ENCODE measurements around the gene SLC24A3.

Gene SLC24A3

DNA sequence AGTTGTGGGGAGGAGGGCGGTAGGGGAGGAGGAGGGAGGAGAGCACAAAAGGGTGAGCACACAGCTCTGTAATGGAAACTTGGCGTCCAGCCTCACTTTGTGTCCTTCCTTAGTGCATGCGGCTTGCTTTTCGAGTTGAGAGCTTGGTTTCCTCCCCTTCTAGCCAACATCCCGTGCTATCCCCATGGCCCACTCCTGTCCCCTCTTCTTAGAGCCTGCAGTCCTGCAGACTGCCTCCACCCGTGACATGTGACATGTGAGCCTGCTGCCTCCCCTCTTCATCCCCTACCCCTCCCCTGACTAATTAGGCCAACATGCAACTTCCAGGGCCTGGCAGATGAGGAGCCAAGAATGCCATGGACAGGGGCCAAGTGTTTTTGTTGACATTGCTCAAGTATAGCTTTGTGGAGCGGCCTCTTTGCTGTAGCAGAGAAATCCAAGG, 63.2 kb downstream of the SLC24A3 start:
- Histone ChIP-seq H3K14ac (ENCODE audit: low read length) (no peak overlapping the region), H3K4me3 (ENCODE audit: low read depth, low read length) (no peak overlapping the region), H3K79me2 (ENCODE audit: control insufficient read depth, insufficient read depth, low read length, poor library complexity) (no peaks in the 10 kb centered on the region), H4K8ac (ENCODE audit: low read depth, low read length) (no peak overlapping the region), H2BK12ac (ENCODE audit: low read length) (no peak overlapping the region), H4K91ac (ENCODE audit: low read depth, low read length) (no peak overlapping the region), H3K4me1 (ENCODE audit: control insufficient read depth in 1 of 2, insufficient read depth in 2 of 2, low read length in 2 of 2) (peaks cover 7 to 9% of the 10 kb centered on the region in 2 experiments), H3K4ac (ENCODE audit: low read depth, low read length) (no peak overlapping the region), H2AK5ac (ENCODE audit: low read length) (no peak overlapping the region), H2AFZ (ENCODE audit: insufficient read depth, low read length, poor library complexity) (no peak overlapping the region), H3K27ac (ENCODE audit: low read depth, low read length) (no peak overlapping the region), H2BK5ac (ENCODE audit: low read depth, low read length, poor library complexity) (no peak overlapping the region), H3K9me3 (ENCODE audit: insufficient read depth, low read depth, low read length) (no peaks in the 10 kb centered on the region), H3K4me2 (ENCODE audit: low read length) (no peak overlapping the region), H3K23ac (ENCODE audit: low read length) (no peak overlapping the region), H3K79me1 (ENCODE audit: low read length) (no peaks in the 10 kb centered on the region), H3K36me3 (ENCODE audit: control insufficient read depth in 1 of 2, insufficient read depth in 2 of 2, low read length in 2 of 2) (no peaks in the 10 kb centered on the region), H3K27me3 (ENCODE audit: insufficient read depth, low read length) (no peaks in the 10 kb centered on the region), H3K9ac (ENCODE audit: low read length) (no peak overlapping the region), H2BK120ac (ENCODE audit: insufficient read depth, low read length, poor library complexity) (no peak overlapping the region), H3K18ac (ENCODE audit: low read length) (no peak overlapping the region), H4K12ac (ENCODE audit: low read depth, low read length) (no peak overlapping the region)
- DNase-seq = no peak
- no CpG with 5 or more reads among the region's 7 CpGs for WGBS (ENCODE audit: extremely low coverage, insufficient coverage, insufficient read length)

DNA sequence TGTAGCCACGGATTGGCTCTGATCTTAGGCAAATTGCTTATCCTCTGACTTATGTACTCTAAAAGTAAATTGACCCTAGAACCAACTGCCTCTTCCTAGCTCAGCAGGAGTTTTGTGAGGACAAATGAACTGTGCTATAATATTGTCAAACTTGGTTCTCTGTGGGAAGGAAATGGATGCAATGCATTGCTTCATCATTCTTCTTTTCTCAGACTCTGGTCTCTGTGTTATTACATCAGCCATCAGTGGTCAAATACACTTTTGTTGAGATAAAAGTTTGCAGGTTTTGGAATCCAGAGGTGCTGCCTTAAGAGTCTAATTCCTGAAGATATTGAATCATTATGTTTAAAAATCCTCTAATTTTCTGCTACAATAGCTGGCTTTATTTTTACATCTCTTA, 64.9 kb downstream of the SLC24A3 start:
- no peak overlapping the region for H2BK12ac ChIP-seq (ENCODE audit: low read length)
- no peaks in the 10 kb centered on the region for H3K79me1 ChIP-seq (ENCODE audit: low read length)
- H3K9ac ChIP-seq (ENCODE audit: low read length) = no peak overlapping the region
- WGBS (ENCODE audit: extremely low coverage, insufficient coverage, insufficient read length) = no CpG with 5 or more reads among the region's 1 CpG
- H3K23ac ChIP-seq (ENCODE audit: low read length) = no peak overlapping the region
- no peaks in the 10 kb centered on the region for H3K27me3 ChIP-seq (ENCODE audit: insufficient read depth, low read length)
- no peak overlapping the region for H3K18ac ChIP-seq (ENCODE audit: low read length)
- no peak overlapping the region for H2AFZ ChIP-seq (ENCODE audit: insufficient read depth, low read length, poor library complexity)
- H3K9me3 ChIP-seq (ENCODE audit: insufficient read depth, low read depth, low read length) = no peaks in the 10 kb centered on the region
- H3K79me2 ChIP-seq (ENCODE audit: control insufficient read depth, insufficient read depth, low read length, poor library complexity) = no peaks in the 10 kb centered on the region
- H4K91ac ChIP-seq (ENCODE audit: low read depth, low read length) = no peak overlapping the region
- no peak overlapping the region for H4K12ac ChIP-seq (ENCODE audit: low read depth, low read length)
- H3K27ac ChIP-seq (ENCODE audit: low read depth, low read length) = no peak overlapping the region
- no peak overlapping the region for H3K4me3 ChIP-seq (ENCODE audit: low read depth, low read length)
- H3K14ac ChIP-seq (ENCODE audit: low read length) = no peak overlapping the region
- no peak for DNase-seq
- no peak overlapping the region for H3K4ac ChIP-seq (ENCODE audit: low read depth, low read length)
- H4K8ac ChIP-seq (ENCODE audit: low read depth, low read length) = no peak overlapping the region
- H2AK5ac ChIP-seq (ENCODE audit: low read length) = no peak overlapping the region
- H3K4me2 ChIP-seq (ENCODE audit: low read length) = no peak overlapping the region
- H2BK5ac ChIP-seq (ENCODE audit: low read depth, low read length, poor library complexity) = no peak overlapping the region
- no peaks in the 10 kb centered on the region for H3K36me3 ChIP-seq (ENCODE audit: control insufficient read depth in 1 of 2, insufficient read depth in 2 of 2, low read length in 2 of 2)
- no peak overlapping the region for H2BK120ac ChIP-seq (ENCODE audit: insufficient read depth, low read length, poor library complexity)
- H3K4me1 ChIP-seq (ENCODE audit: control insufficient read depth in 1 of 2, insufficient read depth in 2 of 2, low read length in 2 of 2) = peaks cover 7 to 9% of the 10 kb centered on the region in 2 experiments

DNA sequence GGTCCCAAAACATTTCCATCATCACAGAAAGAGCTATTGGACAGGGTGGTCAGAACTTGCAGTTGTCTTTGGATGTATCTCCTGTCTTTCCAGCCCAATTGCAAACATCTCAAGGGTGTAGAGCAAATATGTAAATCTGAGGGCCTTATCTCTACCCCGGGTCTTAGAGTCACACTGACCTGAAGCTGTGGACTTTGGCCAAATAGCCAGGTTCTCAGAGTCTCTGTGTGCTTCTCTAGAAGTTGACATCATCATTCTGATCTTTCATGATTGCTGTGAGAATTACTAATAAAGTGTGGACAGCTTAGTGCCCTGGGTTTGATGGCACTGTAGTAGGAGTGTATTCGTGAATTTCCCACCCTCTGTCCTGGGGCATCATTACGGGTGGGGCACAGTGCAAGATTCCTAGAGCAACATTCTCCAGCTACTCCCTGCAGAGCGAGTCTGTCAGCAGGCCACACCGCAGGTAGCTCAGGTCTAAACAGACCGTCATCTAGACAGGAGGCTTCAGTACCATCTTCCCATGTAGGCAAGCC, 71.1 kb downstream of the SLC24A3 start:
- Histone ChIP-seq H3K23ac (ENCODE audit: low read length) (no peak overlapping the region), H3K79me1 (ENCODE audit: low read length) (no peaks in the 10 kb centered on the region), H2BK12ac (ENCODE audit: low read length) (no peak overlapping the region), H2BK5ac (ENCODE audit: low read depth, low read length, poor library complexity) (no peak overlapping the region), H3K18ac (ENCODE audit: low read length) (no peak overlapping the region), H3K36me3 (ENCODE audit: control insufficient read depth in 1 of 2, insufficient read depth in 2 of 2, low read length in 2 of 2) (no peaks in the 10 kb centered on the region), H3K27me3 (ENCODE audit: insufficient read depth, low read length) (no peaks in the 10 kb centered on the region), H3K9ac (ENCODE audit: low read length) (no peak overlapping the region), H4K8ac (ENCODE audit: low read depth, low read length) (no peak overlapping the region), H2BK120ac (ENCODE audit: insufficient read depth, low read length, poor library complexity) (no peak overlapping the region), H4K91ac (ENCODE audit: low read depth, low read length) (no peak overlapping the region), H2AFZ (ENCODE audit: insufficient read depth, low read length, poor library complexity) (no peak overlapping the region), H3K4me2 (ENCODE audit: low read length) (no peak overlapping the region), H4K12ac (ENCODE audit: low read depth, low read length) (no peak overlapping the region), H3K14ac (ENCODE audit: low read length) (no peak overlapping the region), H3K4me3 (ENCODE audit: low read depth, low read length) (no peak overlapping the region), H3K4ac (ENCODE audit: low read depth, low read length) (no peak overlapping the region), H3K27ac (ENCODE audit: low read depth, low read length) (no peak overlapping the region), H2AK5ac (ENCODE audit: low read length) (no peak overlapping the region), H3K4me1 (ENCODE audit: control insufficient read depth in 1 of 2, insufficient read depth in 2 of 2, low read length in 2 of 2) (peaks cover under 1 to 2% of the 10 kb centered on the region in 2 experiments), H3K9me3 (ENCODE audit: insufficient read depth, low read depth, low read length) (no peaks in the 10 kb centered on the region), H3K79me2 (ENCODE audit: control insufficient read depth, insufficient read depth, low read length, poor library complexity) (no peaks in the 10 kb centered on the region)
- DNase-seq = no peak
- no CpG with 5 or more reads among the region's 6 CpGs for WGBS (ENCODE audit: extremely low coverage, insufficient coverage, insufficient read length)

DNA sequence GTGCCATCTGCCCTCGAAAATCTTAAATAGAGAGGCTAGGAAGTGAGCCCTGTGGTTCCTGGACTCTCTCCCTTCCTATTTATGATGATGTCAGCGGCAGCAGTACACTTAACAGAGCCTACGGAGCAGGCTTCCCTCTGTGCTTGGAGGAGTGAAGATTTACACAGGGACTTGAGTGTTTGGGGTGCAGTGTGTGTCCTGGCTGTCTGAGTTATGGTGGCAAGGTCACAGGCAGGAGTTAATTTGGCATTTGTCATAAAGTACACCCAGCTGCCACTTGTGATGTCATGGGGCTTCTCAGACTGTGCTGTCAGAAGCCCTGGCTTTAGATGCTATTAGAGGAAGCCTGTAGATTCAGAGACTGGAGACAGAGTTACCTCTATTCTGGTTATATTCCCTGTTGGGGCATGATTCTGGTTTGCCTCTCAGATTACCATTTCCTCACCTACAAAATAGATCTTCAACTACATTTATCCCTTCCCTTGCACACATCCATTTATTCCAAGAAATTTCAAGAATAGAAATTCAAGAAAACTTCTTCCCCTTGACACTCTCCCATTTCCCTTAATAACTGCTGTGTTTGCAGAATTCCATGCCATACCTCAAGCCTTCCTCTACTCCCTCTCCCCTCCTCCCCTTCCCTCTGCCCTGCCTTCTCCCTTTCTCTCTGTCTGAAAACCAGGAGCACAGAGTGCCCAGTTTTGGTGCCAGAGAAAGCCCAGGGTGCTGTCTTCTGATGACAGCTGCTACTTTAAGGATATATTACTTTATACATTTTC, 72.1 kb downstream of the SLC24A3 start:
- no CpG with 5 or more reads among the region's 3 CpGs for WGBS (ENCODE audit: extremely low coverage, insufficient coverage, insufficient read length)
- no peak overlapping the region for H3K14ac ChIP-seq (ENCODE audit: low read length)
- H3K18ac ChIP-seq (ENCODE audit: low read length) = no peak overlapping the region
- no peaks in the 10 kb centered on the region for H3K9me3 ChIP-seq (ENCODE audit: insufficient read depth, low read depth, low read length)
- H3K79me2 ChIP-seq (ENCODE audit: control insufficient read depth, insufficient read depth, low read length, poor library complexity) = no peaks in the 10 kb centered on the region
- no peak overlapping the region for H3K4me3 ChIP-seq (ENCODE audit: low read depth, low read length)
- DNase-seq = no peak
- no peaks in the 10 kb centered on the region for H3K36me3 ChIP-seq (ENCODE audit: control insufficient read depth in 1 of 2, insufficient read depth in 2 of 2, low read length in 2 of 2)
- no peak overlapping the region for H3K4ac ChIP-seq (ENCODE audit: low read depth, low read length)
- no peak overlapping the region for H3K9ac ChIP-seq (ENCODE audit: low read length)
- H2AK5ac ChIP-seq (ENCODE audit: low read length) = no peak overlapping the region
- H2BK120ac ChIP-seq (ENCODE audit: insufficient read depth, low read length, poor library complexity) = no peak overlapping the region
- no peak overlapping the region for H2BK5ac ChIP-seq (ENCODE audit: low read depth, low read length, poor library complexity)
- no peak overlapping the region for H3K27ac ChIP-seq (ENCODE audit: low read depth, low read length)
- no peaks in the 10 kb centered on the region for H3K79me1 ChIP-seq (ENCODE audit: low read length)
- no peak overlapping the region for H4K8ac ChIP-seq (ENCODE audit: low read depth, low read length)
- H2AFZ ChIP-seq (ENCODE audit: insufficient read depth, low read length, poor library complexity) = no peak overlapping the region
- peaks cover 4 to 5% of the 10 kb centered on the region in 2 experiments for H3K4me1 ChIP-seq (ENCODE audit: control insufficient read depth in 1 of 2, insufficient read depth in 2 of 2, low read length in 2 of 2)
- no peak overlapping the region for H3K4me2 ChIP-seq (ENCODE audit: low read length)
- H4K91ac ChIP-seq (ENCODE audit: low read depth, low read length) = no peak overlapping the region
- no peak overlapping the region for H4K12ac ChIP-seq (ENCODE audit: low read depth, low read length)
- H3K23ac ChIP-seq (ENCODE audit: low read length) = no peak overlapping the region
- no peaks in the 10 kb centered on the region for H3K27me3 ChIP-seq (ENCODE audit: insufficient read depth, low read length)
- H2BK12ac ChIP-seq (ENCODE audit: low read length) = no peak overlapping the region
